Heart left ventricle (tissue), 16 donors: ENCODE results near the gene KRTAP21-1. TPM values are rescaled to one million over a fixed set of nuclear protein-coding genes. Genes with fewer than 3 reads are reported as not detected.
"Not testable (repeated sequence)": the region's sequence is repeated elsewhere in the genome, so short reads cannot be mapped to it uniquely, and the experiment has no call there.

Experiments used
- ATAC-seq, 4 donors: fragments of 200-7000 bp; cut with Tn5 transposase; one replicate each; pipeline ENCODE4 v1.9.1; 2020 to 2022; ENCODE audit warnings: moderate library complexity in 4 of 4, mild to moderate bottlenecking in 3 of 4, moderate number of reproducible peaks in 1 of 4
- DNase-seq, 5 donors: peaks; one replicate each; pipeline ENCODE4 v3.0.0-alpha.2; 2020
- H3K27ac ChIP-seq, 12 donors: fragments of 200-600 bp; sonication (generic) in 4 of 12; one replicate each; pipeline versions ENCODE4 v1.5.0 to v1.8.0; 2016 to 2022; ENCODE audit warnings: mild to moderate bottlenecking in 2 of 12
- H3K27me3 ChIP-seq, 9 donors: fragments of 200-600 bp; sonication (generic) in 2 of 9; one replicate each; pipeline versions ENCODE4 v1.5.1 to v1.8.0; 2016 to 2022; ENCODE audit warnings: mild to moderate bottlenecking in 3 of 9
- H3K36me3 ChIP-seq, 9 donors: fragments of 200-600 bp; sonication (generic) in 2 of 9; one replicate each; pipeline versions ENCODE4 v1.5.0 to v1.8.0; 2018 to 2022; ENCODE audit warnings: mild to moderate bottlenecking in 2 of 9
- H3K4me1 ChIP-seq, 12 donors: fragments of 200-600 bp; sonication (generic) in 4 of 12; one replicate each; pipeline versions ENCODE4 v1.5.0 to v1.8.0; 2016 to 2022; ENCODE audit warnings: mild to moderate bottlenecking in 3 of 12
- H3K4me3 ChIP-seq, 12 donors: fragments of 200-600 bp; sonication (generic) in 4 of 12; one replicate each; pipeline versions ENCODE4 v1.5.0 to v1.8.0; 2017 to 2022; ENCODE audit warnings: mild to moderate bottlenecking in 9 of 12, moderate library complexity in 4 of 12
- H3K9me3 ChIP-seq, 12 donors: fragments of 200-600 bp; sonication (generic) in 4 of 12; one replicate each; pipeline versions ENCODE4 v1.5.0 to v1.8.0; 2016 to 2022; ENCODE audit warnings: mild to moderate bottlenecking in 1 of 12
- POLR2A ChIP-seq, 2 donors: fragments of 450-650 bp; IDR thresholded peaks; one replicate each; pipeline ENCODE4 v1.6.1; 2017; ENCODE audit warnings: antibody characterized with exemption in 2 of 2, mild to moderate bottlenecking in 2 of 2, moderate library complexity in 2 of 2
- WGBS, 4 donors: extraction: QIAGEN DNeasy Blood & Tissue Kit in 2 of 4; methylation state at CpG; one replicate each; pipeline versions ENCODE4 v1.1.5 to v1.1.7; 2013 to 2018; 5-methylcytosine and 5-hydroxymethylcytosine counted together
- intact Hi-C, 10 donors: fragments of 100-400 bp; cut with DNase I; formaldehyde crosslinking; loops; one replicate each; pipeline versions ENCODE4 v1.11.1 to v1.14.2; 2022
- long read RNA-seq, 3 donors: library from polyadenylated mRNA; unstranded; transcript quantifications; one replicate each; pipeline ENCODE4 v2.0.0, GENCODE V29; 2020 to 2021
- polyA plus RNA-seq, 2 donors: library from polyadenylated mRNA; stranded (reverse); fragments of 200-250 nt; gene quantifications; one replicate each; pipeline ENCODE4 v1.2.3, GENCODE V29; 2013
- total RNA-seq, 9 donors: library from RNA; depleted of rRNA in 2 of 9; stranded (reverse); fragments of >200 nt in 2 of 9; fragmentation: NEBNext Ultra II Directional in 3 of 9; extraction: Animal tissue kit (Norgen Biotek cat#: 25700) in 3 of 9; gene quantifications; one replicate each; pipeline versions ENCODE4 v1.1.0 to v1.2.4, GENCODE V29; 2016 to 2023
- TF ChIP-seq, protein P1 (sequence below), 12 donors: fragments of 200-600 bp; sonication (generic) in 4 of 12; IDR thresholded peaks; one replicate each; pipeline versions ENCODE4 v1.5.0 to v1.8.0; 2018 to 2022; ENCODE audit warnings: antibody characterized with exemption in 12 of 12, mild to moderate bottlenecking in 5 of 12
- donor health status: ischemic (EF 13 %, LVEDD 7.1; RV severe dilation, severe dysfunction).
- donor health status: healthy with polysubstance abuse.
- donor health status: DM: no; HTN: yes; CAD: no.
- donor health status: DM: no; HTN: no; CAD: no.
- donor health status: ischemic (EF 25% LVEDD 6.9; RV normal size, moderate dysfunction).
- donor health status: ischemic (EF 25% LVEDD 5.7; RV mildly dilated, moderate dysfunction).
- donor health status: healthy.
- donor health status: DM: yes; HTN: yes; CAD: no.
- donor health status: ischemic (EF 35%, LVEDD 5.7; RV mildly dilated, moderate dysfunction).
- donor health status: nonischemic (EF 11% LVEDD 7.7; RV severe dilation, severe dysfunction).
- donor health status: DM: yes; HTN: yes; CAD: no.
- donor health status: PGD.
- donor health status: ischemic (EF 29% LVEDD 5.4; RV normal size, mild dysfunction).
- donor health status: nonischemic (EF 23%, LVEDD 6.1; RV moderate dilation, normal function).

Gene KRTAP21-1
- not detected for total RNA-seq
- not detected for polyA plus RNA-seq
- long read RNA-seq, donor 1 = 0 reads
- long read RNA-seq, donor 2 = 0 reads
- long read RNA-seq, donor 3 = 0 reads

DNA sequence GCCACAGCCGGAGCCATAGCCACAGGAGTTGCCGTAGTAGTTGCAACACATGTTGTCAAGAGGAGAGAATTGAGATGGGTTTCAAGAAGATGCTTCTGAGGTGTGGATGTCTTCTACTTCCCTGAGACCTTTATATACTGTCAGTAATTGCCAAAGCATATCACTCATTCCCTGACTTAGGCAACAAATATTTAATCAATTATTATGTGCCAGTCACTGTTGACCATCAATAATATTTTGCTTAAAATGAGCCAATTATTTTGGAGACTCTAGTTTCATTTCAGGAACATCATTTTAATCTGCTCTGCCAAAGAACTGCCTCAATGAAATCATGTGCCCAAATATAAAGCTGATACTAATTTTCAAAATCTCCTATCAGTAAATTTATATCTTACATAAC lies at the start of gene KRTAP21-1:
TSS of gene KRTAP21-1 (minus strand) at position 101 of the 400 bp plus-strand sequence. CDS start at position 51, 50 bp downstream.
- ATAC-seq, H3K4me1 ChIP-seq, H3K4me3 ChIP-seq, DNase-seq, H3K27me3 ChIP-seq, intact Hi-C loops, H3K9me3 ChIP-seq, H3K27ac ChIP-seq, H3K36me3 ChIP-seq: not testable (repeated sequence)
- 92 to 100% (median 96%) methylated on average over 1 to 2 of the region's 2 CpGs for WGBS, 4 donors

- intact Hi-C loops = no loop called here
- Histone ChIP-seq H3K27ac (no peak overlapping the region), H3K4me1 (no peaks in the 10 kb centered on the region), H3K36me3 (no peaks in the 10 kb centered on the region), H3K27me3 (no peaks in the 10 kb centered on the region), H3K9me3 (no peaks in the 10 kb centered on the region), H3K4me3 (no peak overlapping the region)
- ATAC-seq (no peak), DNase-seq (no peak)
- 66 to 98% (median 76%) methylated on average over 1 of the region's 1 CpG for WGBS, 4 donors
- TF ChIP-seq, protein P1, sequence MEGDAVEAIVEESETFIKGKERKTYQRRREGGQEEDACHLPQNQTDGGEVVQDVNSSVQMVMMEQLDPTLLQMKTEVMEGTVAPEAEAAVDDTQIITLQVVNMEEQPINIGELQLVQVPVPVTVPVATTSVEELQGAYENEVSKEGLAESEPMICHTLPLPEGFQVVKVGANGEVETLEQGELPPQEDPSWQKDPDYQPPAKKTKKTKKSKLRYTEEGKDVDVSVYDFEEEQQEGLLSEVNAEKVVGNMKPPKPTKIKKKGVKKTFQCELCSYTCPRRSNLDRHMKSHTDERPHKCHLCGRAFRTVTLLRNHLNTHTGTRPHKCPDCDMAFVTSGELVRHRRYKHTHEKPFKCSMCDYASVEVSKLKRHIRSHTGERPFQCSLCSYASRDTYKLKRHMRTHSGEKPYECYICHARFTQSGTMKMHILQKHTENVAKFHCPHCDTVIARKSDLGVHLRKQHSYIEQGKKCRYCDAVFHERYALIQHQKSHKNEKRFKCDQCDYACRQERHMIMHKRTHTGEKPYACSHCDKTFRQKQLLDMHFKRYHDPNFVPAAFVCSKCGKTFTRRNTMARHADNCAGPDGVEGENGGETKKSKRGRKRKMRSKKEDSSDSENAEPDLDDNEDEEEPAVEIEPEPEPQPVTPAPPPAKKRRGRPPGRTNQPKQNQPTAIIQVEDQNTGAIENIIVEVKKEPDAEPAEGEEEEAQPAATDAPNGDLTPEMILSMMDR (IDR thresholded peaks at IDR 0.05) = no peak
- no peak for TF ChIP-seq POLR2A (IDR thresholded peaks at IDR 0.05)
These were observed 45.4 kb upstream of the KRTAP21-1 start for GRCh38 chr21:30800605-30801004.

DNA sequence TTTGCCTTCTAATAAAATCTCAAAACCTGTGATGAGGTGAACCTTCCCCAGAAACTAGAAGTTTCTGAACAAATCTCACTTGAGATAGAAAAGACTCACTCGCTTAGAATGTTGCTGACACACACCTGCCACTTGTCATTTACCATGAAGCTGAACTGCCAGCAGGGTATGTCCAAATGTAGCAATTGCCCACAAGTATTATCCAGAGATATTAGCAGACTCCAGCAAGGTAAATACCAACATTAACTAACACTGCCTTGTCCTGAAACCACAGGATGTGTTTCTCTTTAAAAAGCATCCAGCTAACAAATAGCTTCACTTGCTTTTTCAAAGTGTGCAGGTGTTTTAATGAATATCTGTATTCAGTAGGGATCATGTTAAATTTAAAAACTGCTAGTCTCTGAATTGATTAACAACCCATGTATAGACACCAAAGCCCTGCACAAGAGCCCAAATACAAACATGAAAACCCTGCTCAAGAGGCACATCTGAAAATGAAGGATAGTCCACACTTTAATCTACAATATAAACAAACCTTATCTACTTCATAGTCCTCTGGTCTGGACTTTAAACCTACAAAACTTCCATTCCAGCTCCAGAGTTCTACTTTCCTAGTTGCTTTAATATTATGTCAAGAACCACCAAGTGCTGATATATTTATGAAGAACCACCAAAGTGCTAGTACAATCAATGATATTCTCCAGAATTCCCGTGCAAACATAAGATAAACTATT lies 38.5 kb upstream of the KRTAP21-1 start:
- no peak for ATAC-seq

DNA sequence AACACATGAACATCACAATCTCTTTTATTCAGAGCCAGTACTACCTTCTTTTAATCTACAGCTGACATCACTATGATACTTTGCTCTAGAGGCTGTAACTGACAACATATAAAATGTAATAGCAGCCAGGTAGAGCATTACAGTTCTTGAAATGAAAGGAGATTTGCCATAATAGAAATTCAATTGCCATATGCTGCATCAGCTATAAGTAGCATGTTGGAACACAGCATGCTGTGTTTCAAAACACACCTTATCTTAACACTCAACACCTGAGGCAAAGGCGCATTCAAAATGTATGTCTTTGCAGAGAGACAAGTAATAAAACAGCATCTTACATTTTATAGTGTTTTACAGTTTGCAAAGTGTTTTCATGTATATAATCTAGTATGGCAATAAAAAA lies 24.0 kb upstream of the KRTAP21-1 start:
- intact Hi-C loops = no loop called here
- ATAC-seq (no peak), DNase-seq (no peak)
- TF ChIP-seq, protein P1 (IDR thresholded peaks at IDR 0.05) = no peak
- no peak for TF ChIP-seq POLR2A (IDR thresholded peaks at IDR 0.05)
- H3K4me3 ChIP-seq = no peak overlapping the region
- H3K27me3 ChIP-seq = no peaks in the 10 kb centered on the region
- WGBS, 4 donors = 73 to 82% (median 79%) methylated on average over 1 of the region's 1 CpG
- no peaks in the 10 kb centered on the region for H3K4me1 ChIP-seq
- no peak overlapping the region for H3K27ac ChIP-seq
- no peaks in the 10 kb centered on the region for H3K36me3 ChIP-seq
- H3K9me3 ChIP-seq = no peaks in the 10 kb centered on the region

More for the DNA sequence above, 38.5 kb upstream of the KRTAP21-1 start:
- intact Hi-C loops = no loop called here
- Histone ChIP-seq H3K4me1 (no peaks in the 10 kb centered on the region), H3K4me3 (no peak overlapping the region), H3K9me3 (no peaks in the 10 kb centered on the region), H3K36me3 (no peaks in the 10 kb centered on the region), H3K27ac (no peak overlapping the region), H3K27me3 (no peaks in the 10 kb centered on the region)
- no peak for DNase-seq
- TF ChIP-seq, protein P1 (IDR thresholded peaks at IDR 0.05) = no peak
- no peak for TF ChIP-seq POLR2A (IDR thresholded peaks at IDR 0.05)
- WGBS, 4 donors = 39 to 69% (median 57%) methylated on average over 2 of the region's 2 CpGs
